Activated CD8-positive, alpha-beta T cell treated with anti-CD3 and anti-CD28 coated beads for 36 hours (primary cell): ENCODE measurements around the gene MAP2K5. TPM values are rescaled to one million over a fixed set of nuclear protein-coding genes. Genes with fewer than 3 reads are reported as not detected.

Experiments
- ATAC-seq: fragments of 200-7000 bp; cut with Tn5 transposase; one replicate; pipeline ENCODE4 v1.10.0; 2021; ENCODE audit warnings: mild to moderate bottlenecking, moderate library complexity
- CTCF ChIA-PET: fragments of 350-600 bp; sonication (Branson Sonifier 250); formaldehyde crosslinking; loops from one replicate; lab custom pipeline; 2021; ENCODE audit warnings: antibody characterized with exemption; lab: Charles Lee
- POLR2A ChIA-PET: fragments of 350-600 bp; sonication (Branson Sonifier 250); formaldehyde crosslinking; loops from one replicate; lab custom pipeline; 2021; ENCODE audit warnings: antibody characterized with exemption; lab: Charles Lee
- DNase-seq: peaks from one replicate; pipeline ENCODE4 v3.0.0-alpha.2; 2020
- H3K27ac Mint-ChIP-seq: one replicate; pipeline ENCODE4 v1.8.0; 2021; ENCODE audit warnings: mild to moderate bottlenecking, mixed read lengths
- H3K27me3 Mint-ChIP-seq: one replicate; pipeline ENCODE4 v1.8.0; 2021; ENCODE audit warnings: mixed read lengths
- H3K36me3 Mint-ChIP-seq: one replicate; pipeline ENCODE4 v1.8.0; 2021; ENCODE audit warnings: low read depth, mixed read lengths
- H3K4me1 Mint-ChIP-seq: one replicate; pipeline ENCODE4 v1.8.0; 2021; ENCODE audit warnings: low read depth, mixed read lengths
- H3K4me3 Mint-ChIP-seq: one replicate; pipeline ENCODE4 v1.8.0; 2021; ENCODE audit warnings: mild to moderate bottlenecking, moderate library complexity, mixed read lengths
- H3K9me3 Mint-ChIP-seq: one replicate; pipeline ENCODE4 v1.8.0; 2021; ENCODE audit warnings: mixed read lengths
- CTCF ChIP-seq: fragments of 200-600 bp; IDR thresholded peaks from one replicate; pipeline ENCODE4 v1.8.0; 2022; ENCODE audit warnings: antibody characterized with exemption, mild to moderate bottlenecking
- intact Hi-C: fragments of 100-400 bp; cut with micrococcal nuclease; formaldehyde crosslinking; loops from one replicate; pipeline ENCODE4 v1.10.0; 2022
- total RNA-seq, 2 experiments: library from RNA; stranded (reverse); gene quantifications; one replicate each; pipeline ENCODE4 v1.2.3, GENCODE V29; 2021

Gene MAP2K5
- total RNA-seq, 2 experiments from 2014 or later, result 19.0 to 21.1 TPM

GRCh38 chr15:67585681-67586080, 43.2 kb downstream of the MAP2K5 start:
- Mint-ChIP-seq H3K36me3 (peaks cover 14% of the 10 kb centered on the region), H3K4me1 (no peaks in the 10 kb centered on the region), H3K27me3 (no peaks in the 10 kb centered on the region), H3K27ac (no peak overlapping the region), H3K9me3 (no peaks in the 10 kb centered on the region), H3K4me3 (no peak overlapping the region)
- intact Hi-C loops, result no loop called here
- POLR2A ChIA-PET, result no interaction called here
- CTCF ChIA-PET, result interaction anchor here (1.6 kb wide), 1 partner anchor 31 kb away, joined by 4 read pairs; no protein-coding TSS in a partner anchor
- no peak for ATAC-seq
- TF ChIP-seq CTCF, result no peak
- DNase-seq, result no peak

- ChIA-PET POLR2A (interaction anchor here (0.9 kb wide), 1 partner anchor 45 kb away, joined by 3 read pairs; the partner anchor contains the start of gene MAP2K5), CTCF (interaction anchor here (0.8 to 1.1 kb wide), 2 partner anchors 10 to 26 kb away, joined by 3 read pairs; no protein-coding TSS in a partner anchor)
- intact Hi-C loops, result no loop called here
- ATAC-seq, result no peak
- TF ChIP-seq CTCF, result no peak
- DNase-seq, result no peak
- H3K4me3 Mint-ChIP-seq, result no peak overlapping the region
- peaks cover 13% of the 10 kb centered on the region for H3K36me3 Mint-ChIP-seq
- H3K9me3 Mint-ChIP-seq, result no peaks in the 10 kb centered on the region
- no peaks in the 10 kb centered on the region for H3K27me3 Mint-ChIP-seq
- H3K4me1 Mint-ChIP-seq, result no peaks in the 10 kb centered on the region
- H3K27ac Mint-ChIP-seq, result no peak overlapping the region
Measured at GRCh38 chr15:67587331-67587730, 44.8 kb downstream of the MAP2K5 start.

- Mint-ChIP-seq H3K27me3 (no peaks in the 10 kb centered on the region), H3K36me3 (peaks cover 13% of the 10 kb centered on the region), H3K27ac (no peak overlapping the region), H3K4me3 (no peak overlapping the region), H3K9me3 (no peaks in the 10 kb centered on the region), H3K4me1 (no peaks in the 10 kb centered on the region)
- no peak for TF ChIP-seq CTCF
- CTCF ChIA-PET, result interaction anchor here (0.8 kb wide), 1 partner anchor 26 kb away, joined by 3 read pairs; no protein-coding TSS in a partner anchor
- ATAC-seq, result no peak
- intact Hi-C loops, result no loop called here
- no peak for DNase-seq
- POLR2A ChIA-PET, result interaction anchor here (0.9 kb wide), 2 partner anchors 19 to 46 kb away, joined by 3 read pairs; partner anchors contain the start of gene MAP2K5
Measured at GRCh38 chr15:67587754-67588153, 45.3 kb downstream of the MAP2K5 start.

- intact Hi-C loops, result no loop called here
Measured at GRCh38 chr15:67590191-67590590, 47.7 kb downstream of the MAP2K5 start.

More at GRCh38 chr15:67590191-67590590, 47.7 kb downstream of the MAP2K5 start:
- Mint-ChIP-seq H3K36me3 (peaks cover 13% of the 10 kb centered on the region), H3K4me3 (no peak overlapping the region), H3K27me3 (no peaks in the 10 kb centered on the region), H3K9me3 (no peaks in the 10 kb centered on the region), H3K27ac (no peak overlapping the region), H3K4me1 (no peaks in the 10 kb centered on the region)
- ChIA-PET POLR2A (no interaction called here), CTCF (no interaction called here)
- ATAC-seq (no peak), DNase-seq (no peak)
- TF ChIP-seq CTCF, result no peak
